HepG2 (cell line): ENCODE results near the gene B4GALT3. TPM values are rescaled to one million over a fixed set of nuclear protein-coding genes. Genes with fewer than 3 reads are reported as not detected.

Experiments used
- ETV6 ChIP-seq: sonication (generic); formaldehyde crosslinking; conservative IDR thresholded peaks from 2 replicates; pipeline ENCODE4 v1.4.0; 2020; ENCODE audit warnings: missing genetic modification reagents
- FOSL2 ChIP-seq: sonication (generic); formaldehyde crosslinking; IDR thresholded peaks from 2 replicates; pipeline ENCODE4 v1.4.0; 2020; ENCODE audit warnings: missing genetic modification reagents
- FOXK1 ChIP-seq: sonication (generic); formaldehyde crosslinking; IDR thresholded peaks from 2 replicates; pipeline ENCODE4 v1.4.0; 2020; ENCODE audit warnings: low read depth, missing genetic modification reagents, borderline replicate concordance
- FOXO1 ChIP-seq: sonication (generic); formaldehyde crosslinking; IDR thresholded peaks from 2 replicates; pipeline ENCODE4 v1.4.0; 2020; ENCODE audit warnings: missing genetic modification reagents
- GATA4 ChIP-seq: sonication (generic); IDR thresholded peaks from 2 replicates; pipeline ENCODE4 v1.6.1; 2016; ENCODE audit warnings: antibody characterized with exemption, low read depth, borderline replicate concordance
- TOPORS ChIP-seq: sonication (generic); formaldehyde crosslinking; IDR thresholded peaks from 2 replicates; pipeline ENCODE4 v1.8.0; 2023; ENCODE audit warnings: mild to moderate bottlenecking, missing genetic modification reagents
- ZNF224 ChIP-seq: sonication (generic); formaldehyde crosslinking; IDR thresholded peaks from 2 replicates; pipeline ENCODE4 v1.5.0; 2020; ENCODE audit warnings: mild to moderate bottlenecking, missing genetic modification reagents
- ZNF383 ChIP-seq: sonication (generic); formaldehyde crosslinking; IDR thresholded peaks from 2 replicates; pipeline ENCODE4 v1.4.0; 2020; ENCODE audit warnings: missing genetic modification reagents, mild to moderate bottlenecking, borderline replicate concordance
- ZNF432 ChIP-seq: sonication (generic); formaldehyde crosslinking; IDR thresholded peaks from 2 replicates; pipeline ENCODE4 v1.5.0; 2020; ENCODE audit warnings: missing genetic modification reagents, mild to moderate bottlenecking, borderline replicate concordance
- ZNF441 ChIP-seq: sonication (generic); formaldehyde crosslinking; IDR thresholded peaks from 2 replicates; pipeline ENCODE4 v1.7.0; 2021; ENCODE audit warnings: missing genetic modification reagents, borderline replicate concordance
- ZNF530 ChIP-seq: sonication (generic); formaldehyde crosslinking; IDR thresholded peaks from 2 replicates; pipeline ENCODE4 v1.5.0; 2020; ENCODE audit warnings: low read depth, mild to moderate bottlenecking, missing genetic modification reagents
- ZNF724P ChIP-seq: sonication (generic); formaldehyde crosslinking; IDR thresholded peaks from 2 replicates; pipeline ENCODE4 v1.8.0; 2022; ENCODE audit warnings: missing genetic modification reagents, borderline replicate concordance
- ZNF883 ChIP-seq: sonication (generic); formaldehyde crosslinking; IDR thresholded peaks from 2 replicates; pipeline ENCODE4 v1.5.1; 2020; ENCODE audit warnings: mild to moderate bottlenecking, missing genetic modification reagents; ENCODE audit errors: not compliant biosample characterization
- polyA plus RNA-seq, 8 experiments: library from polyadenylated mRNA; depleted of rRNA in 3 of 8; stranded (reverse) in 7 of 8; unstranded in 1 of 8; fragments of >200 nt; fragmentation: Illumina TruSeq in 4 of 8; extraction: Trizol in 4 of 8; gene quantifications; 2 replicates each; pipeline versions ENCODE4 v1.2.1 to v1.2.3, GENCODE V29; 2011 to 2016; ENCODE audit warnings: low read depth in 4 of 8, missing spikeins in 1 of 8, mixed read lengths in 1 of 8; ENCODE audit not compliant: insufficient read depth in 1 of 8
- total RNA-seq, 5 experiments: library from RNA; depleted of rRNA; stranded (reverse); fragments of >200 nt; fragmentation: Illumina TruSeq; extraction: Trizol; gene quantifications; 2 replicates each; pipeline ENCODE4 v1.2.3, GENCODE V29; 2016; ENCODE audit warnings: low read depth in 1 of 5
- TF ChIP-seq, protein P1 (sequence below): sonication (generic); formaldehyde crosslinking; IDR thresholded peaks from 2 replicates; pipeline ENCODE4 v1.4.0; 2020; ENCODE audit warnings: missing genetic modification reagents
- TF ChIP-seq, protein P2 (sequence below): sonication (generic); formaldehyde crosslinking; IDR thresholded peaks from 2 replicates; pipeline ENCODE4 v1.5.0; 2020; ENCODE audit warnings: missing genetic modification reagents
- TF ChIP-seq, protein P3 (sequence below): sonication (generic); formaldehyde crosslinking; IDR thresholded peaks from 2 replicates; pipeline ENCODE4 v1.4.0; 2020; ENCODE audit warnings: low read depth, missing genetic modification reagents
- TF ChIP-seq, protein P4 (sequence below): sonication (generic); formaldehyde crosslinking; IDR thresholded peaks from 2 replicates; pipeline ENCODE4 v1.8.1; 2023; ENCODE audit warnings: mild to moderate bottlenecking, moderate library complexity, missing genetic modification reagents

Gene B4GALT3
- total and polyA plus RNA-seq, 2 of the 13 experiments (the other 11 are each of a cell fraction or from before 2014, with no cell fraction given) = 35.6 to 40.4 TPM

DNA sequence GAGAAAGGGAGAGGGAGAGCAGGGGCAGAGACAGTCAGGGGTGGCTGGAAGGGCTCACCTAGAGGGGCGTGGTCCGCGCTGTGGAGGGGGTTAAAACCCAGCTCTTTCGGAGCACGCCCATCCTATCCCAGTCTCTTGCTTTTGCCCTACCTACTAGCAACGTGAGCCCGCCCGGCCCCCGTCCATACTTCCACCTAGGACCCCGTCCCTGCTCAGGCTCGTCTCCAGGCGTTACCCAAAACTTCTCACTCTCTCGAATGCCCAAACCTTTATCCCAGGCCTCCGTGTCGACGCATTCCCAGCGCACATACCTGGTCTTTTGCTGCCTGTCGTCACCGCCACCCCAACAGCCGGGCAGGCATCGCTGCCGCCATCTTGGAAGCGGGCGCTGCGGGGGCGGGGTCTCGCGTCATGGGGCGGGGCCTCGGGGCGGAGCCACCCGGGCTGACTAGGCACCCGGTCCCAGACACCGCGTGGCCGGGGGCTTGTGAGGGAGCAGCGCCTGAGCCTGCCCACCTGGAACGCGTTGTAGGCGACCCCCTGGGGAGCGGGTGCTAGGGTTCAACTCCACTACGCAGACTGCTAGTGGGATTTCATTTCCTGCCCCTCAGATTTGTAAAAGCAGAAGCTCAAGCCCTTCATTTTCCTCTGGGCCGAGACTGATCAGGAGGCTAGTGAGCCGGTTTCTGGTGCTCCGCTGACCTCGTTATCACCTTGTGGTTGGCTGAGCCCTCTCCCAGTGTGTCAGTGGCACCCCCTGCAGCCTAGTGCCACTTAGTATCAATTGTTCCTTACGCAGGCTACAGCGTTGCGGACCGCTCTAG is at the start of gene B4GALT3 (continued):
- TF ChIP-seq GATA4 (peak; percentile 59; the same call in 1 of the 2 replicates), ZNF432 (CRISPR knock-in tag) (peak; percentile 53; the same call in 1 of the 2 replicates), ZNF724P (no peak), ZNF883 (CRISPR knock-in tag) (peak; percentile 85), ZNF224 (CRISPR knock-in tag) (0 out of 2 replicates have a peak, but pooled peaks have one; percentile 27), ZNF441 (CRISPR knock-in tag) (no peak), ZNF383 (CRISPR knock-in tag) (no peak), FOXK1 (CRISPR knock-in tag) (peak; percentile 23; the same call in 1 of the 2 replicates), FOXO1 (CRISPR knock-in tag) (peak; percentile 17; the same call in 1 of the 2 replicates), ETV6 (peak; percentile 56; the same call in 1 of the 2 replicates), FOSL2 (CRISPR knock-in tag) (peak; percentile 72), TOPORS (no peak), ZNF530 (CRISPR knock-in tag) (0 out of 2 replicates have a peak, but pooled peaks have one; percentile 74)
- TF ChIP-seq, protein P1, sequence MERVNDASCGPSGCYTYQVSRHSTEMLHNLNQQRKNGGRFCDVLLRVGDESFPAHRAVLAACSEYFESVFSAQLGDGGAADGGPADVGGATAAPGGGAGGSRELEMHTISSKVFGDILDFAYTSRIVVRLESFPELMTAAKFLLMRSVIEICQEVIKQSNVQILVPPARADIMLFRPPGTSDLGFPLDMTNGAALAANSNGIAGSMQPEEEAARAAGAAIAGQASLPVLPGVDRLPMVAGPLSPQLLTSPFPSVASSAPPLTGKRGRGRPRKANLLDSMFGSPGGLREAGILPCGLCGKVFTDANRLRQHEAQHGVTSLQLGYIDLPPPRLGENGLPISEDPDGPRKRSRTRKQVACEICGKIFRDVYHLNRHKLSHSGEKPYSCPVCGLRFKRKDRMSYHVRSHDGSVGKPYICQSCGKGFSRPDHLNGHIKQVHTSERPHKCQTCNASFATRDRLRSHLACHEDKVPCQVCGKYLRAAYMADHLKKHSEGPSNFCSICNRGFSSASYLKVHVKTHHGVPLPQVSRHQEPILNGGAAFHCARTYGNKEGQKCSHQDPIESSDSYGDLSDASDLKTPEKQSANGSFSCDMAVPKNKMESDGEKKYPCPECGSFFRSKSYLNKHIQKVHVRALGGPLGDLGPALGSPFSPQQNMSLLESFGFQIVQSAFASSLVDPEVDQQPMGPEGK (CRISPR knock-in tag) = peak; percentile 66
- TF ChIP-seq, protein P2, sequence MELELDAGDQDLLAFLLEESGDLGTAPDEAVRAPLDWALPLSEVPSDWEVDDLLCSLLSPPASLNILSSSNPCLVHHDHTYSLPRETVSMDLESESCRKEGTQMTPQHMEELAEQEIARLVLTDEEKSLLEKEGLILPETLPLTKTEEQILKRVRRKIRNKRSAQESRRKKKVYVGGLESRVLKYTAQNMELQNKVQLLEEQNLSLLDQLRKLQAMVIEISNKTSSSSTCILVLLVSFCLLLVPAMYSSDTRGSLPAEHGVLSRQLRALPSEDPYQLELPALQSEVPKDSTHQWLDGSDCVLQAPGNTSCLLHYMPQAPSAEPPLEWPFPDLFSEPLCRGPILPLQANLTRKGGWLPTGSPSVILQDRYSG = no peak
- TF ChIP-seq, protein P3, sequence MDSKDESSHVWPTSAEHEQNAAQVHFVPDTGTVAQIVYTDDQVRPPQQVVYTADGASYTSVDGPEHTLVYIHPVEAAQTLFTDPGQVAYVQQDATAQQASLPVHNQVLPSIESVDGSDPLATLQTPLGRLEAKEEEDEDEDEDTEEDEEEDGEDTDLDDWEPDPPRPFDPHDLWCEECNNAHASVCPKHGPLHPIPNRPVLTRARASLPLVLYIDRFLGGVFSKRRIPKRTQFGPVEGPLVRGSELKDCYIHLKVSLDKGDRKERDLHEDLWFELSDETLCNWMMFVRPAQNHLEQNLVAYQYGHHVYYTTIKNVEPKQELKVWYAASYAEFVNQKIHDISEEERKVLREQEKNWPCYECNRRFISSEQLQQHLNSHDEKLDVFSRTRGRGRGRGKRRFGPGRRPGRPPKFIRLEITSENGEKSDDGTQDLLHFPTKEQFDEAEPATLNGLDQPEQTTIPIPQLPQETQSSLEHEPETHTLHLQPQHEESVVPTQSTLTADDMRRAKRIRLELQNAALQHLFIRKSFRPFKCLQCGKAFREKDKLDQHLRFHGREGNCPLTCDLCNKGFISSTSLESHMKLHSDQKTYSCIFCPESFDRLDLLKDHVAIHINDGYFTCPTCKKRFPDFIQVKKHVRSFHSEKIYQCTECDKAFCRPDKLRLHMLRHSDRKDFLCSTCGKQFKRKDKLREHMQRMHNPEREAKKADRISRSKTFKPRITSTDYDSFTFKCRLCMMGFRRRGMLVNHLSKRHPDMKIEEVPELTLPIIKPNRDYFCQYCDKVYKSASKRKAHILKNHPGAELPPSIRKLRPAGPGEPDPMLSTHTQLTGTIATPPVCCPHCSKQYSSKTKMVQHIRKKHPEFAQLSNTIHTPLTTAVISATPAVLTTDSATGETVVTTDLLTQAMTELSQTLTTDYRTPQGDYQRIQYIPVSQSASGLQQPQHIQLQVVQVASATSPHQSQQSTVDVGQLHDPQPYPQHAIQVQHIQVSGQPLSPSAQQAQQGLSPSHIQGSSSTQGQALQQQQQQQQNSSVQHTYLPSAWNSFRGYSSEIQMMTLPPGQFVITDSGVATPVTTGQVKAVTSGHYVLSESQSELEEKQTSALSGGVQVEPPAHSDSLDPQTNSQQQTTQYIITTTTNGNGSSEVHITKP = no peak
- TF ChIP-seq, protein P4, sequence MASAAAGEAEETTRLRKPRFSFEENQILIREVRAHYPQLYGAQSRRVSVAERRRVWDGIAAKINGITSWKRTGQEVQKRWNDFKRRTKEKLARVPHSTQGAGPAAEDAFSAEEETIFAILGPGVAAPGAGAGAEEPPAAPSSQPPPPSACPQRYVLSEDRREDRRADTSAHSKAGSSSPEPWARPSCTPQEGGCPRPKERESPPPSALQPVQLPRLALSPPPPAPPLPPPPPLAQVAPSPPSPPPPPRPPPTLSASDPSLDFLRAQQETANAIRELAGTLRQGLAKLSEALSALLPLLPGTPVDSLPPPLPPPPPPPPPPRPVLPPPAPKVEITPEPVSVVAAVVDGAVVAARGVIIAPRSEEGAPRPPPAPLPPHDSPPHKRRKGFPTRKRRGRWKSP = peak; percentile 84
